Fibroblast of gingiva (primary cell): ENCODE measurements around the gene LRP1B.

ENCODE experiments used
- DNase-seq: peaks from one replicate; pipeline ENCODE4 v3.0.0-alpha.2; 2011; ENCODE audit warnings: low read depth

LRP1B gene

DNA sequence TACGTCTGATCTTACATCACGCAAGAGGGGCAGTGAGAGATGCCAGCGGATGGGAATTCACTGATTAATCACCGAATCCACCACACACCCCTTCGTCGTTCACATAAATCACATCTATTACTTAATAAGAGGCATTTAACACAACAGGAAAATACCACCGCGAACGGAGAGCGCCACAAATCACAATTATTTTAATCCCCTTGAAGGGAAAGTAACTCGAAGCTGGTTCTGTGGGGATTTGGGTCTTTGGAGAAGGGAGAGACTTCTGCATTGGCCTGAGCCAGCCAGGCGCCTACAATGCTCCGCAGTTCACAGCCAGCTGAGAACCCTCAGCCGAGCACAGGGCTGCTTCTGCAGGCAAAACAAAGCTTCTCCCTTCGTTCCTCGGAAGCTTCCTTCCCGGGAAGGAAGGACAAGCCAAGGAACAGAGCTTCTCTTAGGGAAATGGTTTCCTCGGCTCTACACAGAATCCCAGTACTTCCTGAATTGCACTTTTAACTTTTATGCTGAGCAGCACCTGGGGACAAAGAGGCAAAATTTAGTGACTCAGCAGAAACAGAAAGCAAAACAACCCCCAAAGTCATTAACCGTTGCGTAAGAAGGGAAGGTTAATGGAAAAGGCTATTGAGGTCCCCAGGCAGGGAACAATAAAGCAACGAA lies at the start of gene LRP1B:
TSS of gene LRP1B (minus strand) at position 7 of the 660 bp plus-strand sequence. CDS start 287 bp downstream, outside the sequence.
- DNase-seq = peak; percentile 31

DNA sequence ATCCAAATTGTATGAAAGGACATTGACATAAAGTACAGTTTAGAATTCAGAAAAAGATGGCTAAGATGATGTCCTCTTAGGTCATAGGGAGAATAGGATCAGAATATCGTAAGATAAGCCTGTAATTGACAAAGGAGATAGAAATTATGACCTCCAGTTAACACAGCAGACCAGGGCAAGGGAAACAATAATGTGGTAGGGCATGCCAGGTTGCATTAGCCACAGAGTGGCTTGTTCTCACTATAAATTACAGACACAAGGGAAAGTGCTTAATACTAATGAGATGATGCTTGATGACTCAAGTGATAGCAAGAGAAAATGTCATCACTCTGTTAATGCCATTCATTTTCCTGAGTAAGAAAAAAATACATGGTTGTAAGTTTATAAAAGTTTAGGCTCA lies 48.9 kb upstream of the LRP1B start:
- no peak for DNase-seq

DNA sequence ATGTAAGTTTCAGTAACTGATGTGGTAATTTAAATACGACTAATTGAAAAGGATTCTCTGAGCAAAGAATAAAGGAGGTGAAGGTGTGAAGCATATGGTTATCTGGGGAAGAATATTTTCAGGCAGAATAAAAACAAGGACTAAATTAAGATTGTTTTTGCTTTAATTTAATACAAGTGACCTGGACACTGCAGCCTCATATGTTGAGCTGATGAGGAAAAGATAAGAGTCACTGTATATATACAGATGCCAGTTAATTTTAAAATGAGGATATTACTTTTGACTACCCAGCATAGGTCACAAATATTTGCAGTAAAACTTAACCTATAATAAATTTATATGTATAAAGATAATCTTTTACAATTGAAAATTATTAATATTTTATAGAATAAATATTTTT lies 47.8 kb upstream of the LRP1B start:
- no peak for DNase-seq

DNA sequence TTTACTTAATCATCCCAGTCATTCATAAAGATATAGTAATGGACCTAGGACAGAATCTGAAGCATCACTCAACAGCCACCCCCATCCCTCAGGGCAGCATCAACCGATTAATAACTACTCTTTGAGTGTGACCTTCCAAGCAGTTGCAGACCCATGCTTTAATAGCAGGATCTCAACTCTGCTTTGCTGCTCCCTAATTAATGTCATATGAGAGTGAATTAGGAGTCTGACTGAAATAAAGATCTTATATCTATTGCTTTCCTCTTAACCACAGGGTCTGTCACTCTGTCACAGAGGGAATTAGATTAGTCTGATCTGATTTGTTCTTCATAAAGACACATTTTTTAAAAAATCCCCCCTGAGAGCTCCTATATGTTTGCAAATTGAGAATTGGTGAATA lies 46.1 kb upstream of the LRP1B start:
- no peak for DNase-seq

DNA sequence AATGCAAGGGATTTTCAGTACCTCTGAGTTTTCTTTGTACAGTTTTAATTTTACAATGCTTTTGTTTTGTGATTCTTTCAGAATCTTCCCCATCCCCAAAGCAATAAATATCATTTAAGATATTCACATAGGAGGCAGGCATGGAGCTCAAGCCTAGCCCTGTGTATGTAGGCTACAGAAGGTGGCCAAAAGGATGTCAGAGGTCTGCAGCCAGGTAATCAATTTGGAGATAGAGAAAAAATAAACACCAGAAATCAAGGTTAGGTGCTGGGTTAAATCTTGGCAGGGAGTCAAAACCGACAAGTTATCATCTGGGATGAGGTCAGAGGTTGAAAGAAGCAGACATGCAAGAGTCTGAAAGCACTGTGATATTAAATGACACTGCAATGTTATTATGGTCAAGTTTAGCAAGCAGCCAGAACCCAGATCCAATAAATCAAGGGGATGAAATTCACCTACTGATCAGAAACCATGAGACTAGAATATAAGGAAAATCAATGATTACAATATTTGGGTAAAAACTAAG lies 45.1 kb upstream of the LRP1B start:
- DNase-seq = no peak

DNA sequence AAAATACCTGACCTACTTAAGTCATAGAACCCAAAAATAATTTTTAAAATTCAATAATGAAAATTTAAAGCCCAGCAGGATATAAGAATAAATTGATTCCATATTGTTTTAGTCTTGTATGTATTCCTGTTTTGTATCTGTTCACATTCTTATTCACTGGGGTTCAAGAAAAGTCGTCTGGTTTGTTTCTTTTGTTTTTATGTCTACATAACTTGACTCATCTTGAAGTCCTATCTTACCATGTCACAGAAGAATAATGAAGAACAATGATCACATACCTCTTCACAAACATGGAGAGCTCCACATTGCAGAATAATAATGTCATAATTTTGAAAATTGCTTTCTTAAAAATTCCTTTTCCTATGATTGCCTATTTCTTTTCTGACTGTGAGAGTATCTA lies 43.4 kb upstream of the LRP1B start:
- no peak for DNase-seq

DNA sequence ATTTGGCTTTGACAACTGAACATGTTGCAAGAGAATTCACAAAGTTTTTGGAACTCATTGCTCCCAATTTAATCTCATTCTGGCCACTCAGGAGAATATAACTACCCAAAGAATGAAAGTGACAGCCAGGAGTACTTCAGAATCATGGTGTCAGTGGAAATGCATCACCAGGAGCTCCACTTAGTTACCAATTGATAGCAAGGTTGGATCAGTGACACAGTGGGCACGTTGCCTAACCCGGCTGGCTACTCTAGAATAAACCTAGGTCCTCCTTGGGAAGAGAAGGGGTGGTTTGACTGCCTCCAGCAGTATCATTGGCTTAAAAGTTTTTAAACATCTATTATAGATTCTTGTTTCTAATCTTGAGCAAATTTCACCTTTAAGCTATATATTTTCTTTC lies 40.0 kb upstream of the LRP1B start:
- no peak for DNase-seq

DNA sequence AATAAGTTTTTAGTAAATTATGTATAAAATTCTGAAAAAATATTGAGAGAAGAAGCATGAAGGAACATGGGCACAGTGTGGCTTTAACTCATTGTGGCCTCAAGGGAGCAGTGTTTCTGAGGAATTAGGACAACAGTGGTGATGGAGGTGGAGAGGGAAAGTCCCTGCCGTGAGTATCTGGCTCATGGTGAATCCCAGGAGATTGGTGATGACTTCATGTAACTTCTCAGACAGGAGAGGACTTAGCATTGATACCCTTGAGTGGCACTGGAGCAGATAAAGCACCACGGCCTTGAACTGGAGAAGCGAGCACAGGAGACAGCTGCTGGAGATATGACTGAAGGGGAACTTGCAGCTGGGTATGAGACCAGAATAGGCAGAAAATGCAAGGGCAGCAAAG lies 35.0 kb upstream of the LRP1B start:
- DNase-seq = peak; percentile 32

DNA sequence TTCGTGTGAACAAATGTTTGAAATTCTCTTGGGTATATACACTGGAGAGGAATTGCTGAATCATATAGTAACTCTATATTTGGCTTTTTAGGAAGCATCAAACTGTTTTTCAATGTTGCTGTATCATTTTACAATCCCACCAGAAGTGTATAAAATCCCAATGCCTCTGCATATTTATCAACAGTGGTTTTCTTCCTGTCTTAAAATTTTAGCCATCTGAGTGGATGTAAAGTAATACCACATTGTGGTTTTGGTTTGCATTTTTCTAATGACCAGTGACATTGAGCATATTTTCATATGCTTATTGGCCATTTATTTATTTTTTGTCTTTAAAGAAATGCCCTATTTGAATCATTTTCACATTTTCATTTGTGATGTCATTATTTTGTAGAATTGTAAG lies 22.8 kb upstream of the LRP1B start:
- peak; percentile 63 for DNase-seq

DNA sequence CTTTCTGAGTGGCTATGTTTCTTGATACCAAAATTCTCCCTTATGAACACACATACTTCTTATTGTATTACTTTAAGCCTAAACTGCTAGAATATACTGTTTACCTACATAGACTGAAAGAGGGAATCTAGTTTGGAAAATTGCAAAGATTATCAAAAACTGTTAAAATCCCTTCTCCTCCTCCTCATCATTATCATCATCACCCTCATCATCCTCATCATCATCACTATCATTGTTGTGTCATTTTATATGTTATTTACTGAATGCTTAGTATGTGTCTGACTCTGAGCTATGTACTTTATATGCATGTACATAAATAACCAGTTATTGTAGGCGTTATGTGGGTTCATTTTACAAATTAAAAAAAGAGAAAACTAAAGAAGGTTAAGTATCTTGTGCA lies 19.6 kb upstream of the LRP1B start:
- DNase-seq = no peak

DNA sequence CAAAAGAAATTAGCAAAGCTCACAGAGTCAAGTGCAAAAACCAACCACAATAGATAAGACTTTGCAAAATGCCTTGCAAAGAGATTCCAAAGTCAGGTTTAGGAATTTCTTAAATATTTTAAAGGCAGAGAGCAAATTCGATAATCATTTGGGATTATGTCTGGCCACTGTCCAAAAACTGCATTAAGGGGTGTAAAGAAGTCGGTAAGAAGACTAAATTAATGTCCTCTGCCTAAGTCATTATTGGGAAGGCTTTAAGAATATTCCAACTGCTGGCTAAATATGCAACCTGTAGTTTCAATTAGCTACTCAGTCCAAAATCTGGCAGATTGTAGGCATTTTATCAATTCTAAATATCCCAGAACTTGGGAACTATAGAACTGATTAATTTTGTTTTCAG lies 13.7 kb upstream of the LRP1B start:
- no peak for DNase-seq

DNA sequence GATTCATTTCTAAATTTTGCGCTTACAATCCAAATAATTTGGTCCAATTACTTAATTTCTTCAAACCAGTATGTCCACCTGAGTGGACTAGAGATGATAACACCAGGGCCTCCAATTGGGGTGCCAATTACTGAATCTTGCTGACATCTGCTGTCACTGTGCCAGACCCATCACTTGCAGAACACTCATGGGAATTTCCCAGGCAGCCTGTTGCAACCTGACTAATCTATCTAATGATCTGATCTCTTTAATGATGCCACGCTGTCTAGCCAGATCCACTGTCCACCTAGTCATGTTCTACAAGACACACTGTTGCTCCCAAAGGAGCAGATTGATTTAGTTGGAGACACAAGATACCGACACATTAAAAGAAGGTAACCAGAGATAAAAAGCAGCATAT lies 11.8 kb upstream of the LRP1B start:
- no peak for DNase-seq

DNA sequence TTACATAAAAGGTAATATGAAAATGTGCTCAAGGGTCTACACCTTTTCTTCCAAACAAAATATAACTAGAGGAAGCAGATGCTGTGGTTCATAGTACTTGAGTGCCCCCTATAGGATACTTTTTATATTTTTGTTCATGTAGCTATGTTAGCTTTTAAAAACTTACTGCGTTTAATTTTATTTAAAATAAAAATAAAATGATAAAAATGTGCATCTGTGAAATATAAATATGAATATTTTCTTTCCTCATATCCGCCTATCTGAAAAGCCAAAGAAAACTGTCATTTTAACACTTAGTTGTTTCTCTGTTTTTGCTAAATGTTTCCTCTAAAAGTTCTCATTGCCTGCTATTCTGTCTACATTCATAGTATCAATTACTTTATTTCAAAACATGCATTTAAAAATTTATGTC lies 9.6 kb upstream of the LRP1B start:
- DNase-seq = peak; percentile 9

DNA sequence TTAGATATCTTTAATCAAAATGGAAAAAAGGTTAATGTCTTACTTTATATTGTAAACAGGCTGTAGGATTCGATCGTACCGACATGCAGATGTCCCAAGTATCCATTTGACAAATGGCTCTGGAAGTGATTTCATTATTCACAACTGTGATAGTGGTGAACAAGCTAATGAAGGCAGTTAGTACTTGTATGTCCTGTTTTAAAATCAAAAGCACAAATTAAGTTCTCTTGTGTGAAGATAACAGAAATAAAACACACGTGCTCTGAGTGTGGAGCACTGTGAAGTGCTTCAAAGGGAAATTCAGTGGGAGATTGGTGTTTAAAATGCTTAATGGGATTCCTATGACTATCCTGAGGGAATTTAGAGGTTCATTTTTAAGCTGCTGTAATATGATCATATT lies 8.6 kb upstream of the LRP1B start:
- DNase-seq = no peak

DNA sequence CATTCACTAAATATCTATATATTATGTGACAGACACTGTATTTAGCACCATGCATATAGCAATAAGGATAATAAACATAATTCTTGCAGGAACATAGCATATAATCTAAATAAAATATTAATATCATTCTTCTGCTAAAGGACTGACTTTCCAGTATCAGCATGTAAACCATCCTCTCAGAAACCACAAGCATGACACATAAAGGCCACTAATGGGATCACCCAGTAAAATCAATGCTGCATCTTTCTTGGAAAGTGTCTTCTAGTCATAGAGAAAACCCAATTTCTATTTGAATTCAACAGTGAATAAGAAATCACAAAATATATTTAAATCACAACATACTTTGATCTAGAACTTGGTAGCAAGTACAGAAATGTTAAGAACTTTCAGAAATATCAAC lies 5.8 kb upstream of the LRP1B start:
- DNase-seq = no peak

DNA sequence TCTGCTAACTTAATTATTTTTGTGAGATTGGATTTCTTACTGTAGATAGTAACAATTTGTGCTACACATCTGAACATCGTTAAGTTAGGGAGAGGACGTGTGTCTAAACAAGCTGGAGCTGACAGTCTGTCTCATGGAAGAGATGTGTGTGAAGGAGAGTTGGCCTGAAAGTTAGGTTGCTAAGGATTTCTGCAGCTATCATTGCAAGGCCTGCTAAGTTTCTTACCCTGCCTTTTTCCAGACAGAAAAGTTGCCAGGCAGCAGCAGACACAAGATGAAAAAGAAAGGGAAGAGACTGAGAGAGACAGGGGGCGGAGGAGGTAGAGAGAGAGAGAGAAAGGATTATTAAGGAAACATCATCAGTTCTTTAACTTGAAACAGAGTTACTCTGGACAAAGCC lies 4.1 kb upstream of the LRP1B start:
- no peak for DNase-seq

DNA sequence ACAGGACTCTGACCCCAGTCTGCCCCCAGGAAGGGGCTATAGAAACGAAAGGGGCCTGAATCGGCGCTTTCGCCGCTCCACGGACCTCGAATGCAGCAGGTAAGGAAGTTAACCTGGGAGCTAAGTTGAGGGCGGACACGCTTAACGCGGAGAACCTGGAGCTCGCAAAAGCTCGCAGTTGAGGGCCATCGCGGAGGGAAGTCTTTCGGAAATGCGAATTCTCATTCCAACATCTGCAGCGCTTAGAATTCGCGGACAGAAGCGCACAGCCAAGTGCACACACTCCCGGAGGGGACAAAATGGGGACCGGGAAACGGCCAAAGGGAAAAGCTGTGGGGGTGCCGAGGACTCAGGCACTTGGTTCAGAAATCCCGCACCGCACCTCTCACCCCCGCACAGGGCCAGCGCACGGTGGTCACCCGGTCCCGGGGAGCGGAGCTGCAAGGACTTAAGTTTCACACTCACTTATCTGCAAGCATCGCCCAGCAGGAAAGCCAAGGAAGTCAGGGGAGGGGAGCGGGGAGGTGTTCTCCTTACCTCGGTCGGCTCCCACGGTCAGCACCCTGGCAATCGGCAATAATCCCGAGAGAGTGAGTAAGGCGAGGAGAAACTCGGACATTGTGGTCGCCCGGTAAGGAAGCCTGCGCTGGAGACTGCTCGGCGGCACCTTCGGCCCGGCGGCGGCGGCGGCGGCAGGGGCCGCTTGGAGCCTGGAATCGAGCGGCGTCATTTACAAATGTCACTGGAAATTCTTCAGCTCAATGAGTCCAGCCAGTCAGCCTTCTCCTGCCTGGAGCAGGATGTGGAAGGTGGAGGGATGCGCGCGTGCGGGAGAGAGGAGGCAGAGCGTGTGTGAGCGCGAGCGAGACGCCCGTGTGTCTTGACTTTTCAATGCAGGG lies 456 bp downstream of the LRP1B start:
- peak; percentile 67 for DNase-seq

DNA sequence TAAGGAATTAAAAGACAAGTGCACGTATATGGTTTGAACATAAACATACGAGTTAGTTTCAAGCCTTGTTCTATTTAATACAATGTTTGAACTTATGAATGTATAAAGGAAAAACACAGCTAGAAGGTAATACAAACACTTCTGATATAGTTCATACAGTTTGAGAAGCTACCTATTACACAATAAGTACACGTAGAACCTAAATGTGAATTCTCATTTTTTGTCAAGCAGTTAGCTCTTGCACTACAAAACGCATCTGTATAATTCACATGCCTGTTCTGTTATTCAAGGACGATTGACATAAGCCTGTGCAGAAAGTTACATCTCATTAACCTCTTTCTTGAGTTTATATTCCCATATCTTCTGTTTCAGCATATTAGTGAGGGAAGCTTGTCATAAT lies 2.7 kb downstream of the LRP1B start:
- no peak for DNase-seq

DNA sequence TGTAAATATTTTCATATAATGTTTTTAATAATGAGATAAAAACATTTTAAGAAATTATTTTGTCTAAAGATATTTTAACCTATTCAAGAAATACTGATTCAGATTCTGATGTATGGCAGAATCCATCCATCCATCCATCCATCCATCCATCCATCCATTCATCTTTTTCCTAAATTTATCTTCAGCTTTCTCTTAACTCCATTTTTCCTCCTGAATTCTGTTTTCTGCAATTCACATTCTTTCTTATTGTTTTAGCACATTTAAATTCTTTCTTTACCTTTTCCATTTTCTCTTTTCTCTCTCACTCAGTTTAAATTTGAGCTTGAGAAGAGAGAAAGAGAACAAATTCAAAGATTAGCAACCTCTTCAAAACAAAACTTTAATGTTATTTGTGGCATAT lies 3.6 kb downstream of the LRP1B start:
- no peak for DNase-seq

DNA sequence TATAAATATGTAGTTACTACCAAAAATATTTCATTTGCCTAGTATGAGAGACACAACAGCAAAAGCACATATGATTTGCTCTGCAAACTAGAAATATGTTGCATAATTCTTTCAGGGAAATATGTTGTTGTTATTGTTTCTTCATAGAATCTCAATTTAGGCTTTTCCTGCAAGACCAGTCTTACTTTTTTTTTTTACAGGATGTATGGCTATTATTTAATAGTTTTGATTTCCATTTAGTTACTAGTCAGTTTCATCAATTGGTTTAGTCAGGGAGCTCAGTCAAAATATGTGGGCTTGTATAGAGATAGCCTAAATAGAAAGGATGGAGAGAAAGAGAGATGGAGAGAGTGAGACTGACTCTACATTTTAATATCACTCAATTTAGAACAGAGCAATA lies 6.1 kb downstream of the LRP1B start:
- DNase-seq = no peak

DNA sequence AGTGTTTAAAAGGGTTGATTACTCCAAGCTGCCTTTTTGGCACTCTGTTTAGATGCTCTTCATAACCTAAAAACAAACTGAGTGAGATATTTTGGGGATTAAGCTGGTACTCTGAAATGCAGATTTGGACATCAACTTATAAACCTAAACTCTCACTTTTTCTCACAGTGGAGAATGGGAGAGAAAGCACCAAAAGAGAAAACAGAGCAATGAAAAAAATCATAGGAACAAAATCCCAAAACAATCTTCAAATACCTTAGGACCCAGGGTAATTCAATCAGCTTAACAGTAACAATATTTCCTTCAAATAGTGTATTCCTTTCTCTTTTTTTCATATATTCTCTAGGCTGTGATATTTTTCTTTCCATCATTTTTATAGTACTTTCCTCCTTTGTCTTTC lies 11.5 kb downstream of the LRP1B start:
- no peak for DNase-seq

DNA sequence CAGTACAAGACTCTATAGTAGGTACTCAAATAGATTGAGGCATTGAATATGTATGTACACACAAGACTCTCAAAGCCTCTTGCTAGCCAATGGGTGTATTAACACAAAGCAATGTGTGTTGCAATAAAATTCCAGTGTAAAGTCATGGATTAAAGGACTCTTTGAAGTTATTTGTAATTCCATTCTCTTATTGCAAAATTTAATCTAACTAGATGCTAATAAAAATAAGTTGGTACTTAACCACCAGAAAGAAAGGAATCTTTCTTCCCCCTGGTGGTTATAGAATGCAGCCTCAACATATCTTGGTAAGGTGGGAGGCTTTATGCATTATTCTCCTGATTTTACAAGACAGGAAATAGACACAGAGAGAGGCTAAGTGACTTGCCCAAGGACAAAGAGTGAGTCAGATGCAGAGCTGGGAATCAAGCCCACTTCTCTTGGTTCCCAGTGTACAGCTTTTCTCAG lies 18.0 kb downstream of the LRP1B start:
- DNase-seq = peak; percentile 89

DNA sequence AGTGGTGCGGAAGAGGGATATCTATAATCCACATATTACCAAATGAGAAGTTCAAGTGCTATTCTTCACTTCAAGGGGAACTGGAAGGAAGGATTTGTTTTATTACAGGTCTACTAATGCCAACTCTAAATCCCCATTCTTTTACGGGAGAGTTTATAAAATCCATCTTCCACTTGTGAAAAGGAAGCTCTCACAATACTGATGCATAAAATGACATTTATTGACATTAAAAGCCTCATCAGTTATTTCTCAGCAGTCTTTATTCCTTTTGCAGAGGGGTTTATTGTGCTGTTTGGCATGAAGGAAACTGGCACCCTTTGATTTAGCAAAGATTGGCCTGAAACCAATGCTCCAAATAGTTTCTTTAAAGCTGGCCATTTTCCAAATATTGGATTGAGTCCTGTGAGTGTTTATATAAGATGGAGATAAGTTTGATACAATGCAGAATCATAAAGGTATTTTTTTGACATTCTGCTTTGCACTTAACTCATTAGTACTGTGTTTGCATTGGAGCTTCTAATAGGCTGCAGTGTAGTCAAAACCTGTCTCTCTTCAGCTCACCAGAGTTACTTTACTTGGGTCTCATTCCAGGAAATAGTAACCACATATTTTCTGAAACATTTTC lies 26.6 kb downstream of the LRP1B start:
- no peak for DNase-seq
